Activated T-cell treated with anti-CD3 and anti-CD28 coated beads, Interleukin-2, amount 50 U/mL, for 1 hour (primary cell): Measurements from ENCODE around the gene EPB41L4B.
"Not testable (repeated sequence)": the region's sequence is repeated elsewhere in the genome, so short reads cannot be mapped to it uniquely, and the experiment has no call there.

ENCODE experiments used
- DNase-seq: peaks from one replicate; pipeline ENCODE4 v3.0.0-alpha.2; 2020

Gene EPB41L4B

GRCh38 chr9:109295221-109296130 is 25.4 kb downstream of the EPB41L4B start:
- DNase-seq, result no peak

DNA sequence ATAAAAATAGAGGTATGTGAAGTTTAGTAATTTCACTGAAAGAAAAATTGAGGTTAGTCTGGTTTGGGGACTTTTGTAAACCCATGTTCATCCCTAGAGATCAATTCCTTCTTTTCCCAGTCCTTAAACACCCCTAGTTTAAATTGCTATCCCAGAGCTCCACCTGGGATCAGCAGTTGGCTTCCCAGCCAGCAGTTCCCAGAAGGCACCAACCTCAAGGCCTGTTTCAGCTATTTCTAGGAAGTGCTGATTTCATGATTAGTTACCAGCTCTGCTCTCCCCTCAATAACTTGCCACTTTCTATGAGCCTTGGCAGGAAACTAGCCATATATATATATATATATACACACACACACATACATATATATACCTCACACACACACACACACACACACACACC is 30.5 kb downstream of the EPB41L4B start:
- no peak for DNase-seq

- DNase-seq, result no peak
Measured at GRCh38 chr9:109289931-109290330, 30.9 kb downstream of the EPB41L4B start.

- no peak for DNase-seq
Measured at GRCh38 chr9:109289186-109289585, 31.7 kb downstream of the EPB41L4B start.

GRCh38 chr9:109286981-109287380 is 33.9 kb downstream of the EPB41L4B start:
- no peak for DNase-seq

- no peak for DNase-seq
Measured at GRCh38 chr9:109286571-109286977, 34.3 kb downstream of the EPB41L4B start.

DNA sequence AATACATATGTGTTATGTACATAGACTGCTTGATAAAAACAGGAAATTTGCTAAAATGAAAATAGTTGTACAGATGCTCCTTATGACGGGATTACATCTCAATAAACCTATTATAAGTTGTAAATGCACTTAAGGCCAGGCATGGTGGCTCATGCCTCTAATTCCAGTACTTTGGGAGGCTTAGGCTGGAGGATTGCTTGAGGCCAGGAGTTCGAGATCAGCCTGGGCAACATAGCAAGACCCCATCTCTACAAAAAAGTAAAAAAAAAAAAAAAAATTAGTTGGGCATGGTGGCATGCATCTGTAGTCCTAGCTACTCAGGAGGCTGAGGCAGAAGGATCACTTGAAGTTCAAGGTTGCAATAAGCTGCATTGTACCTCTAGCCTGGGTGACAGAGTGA is 37.2 kb downstream of the EPB41L4B start:
- not testable (repeated sequence) for DNase-seq

DNA sequence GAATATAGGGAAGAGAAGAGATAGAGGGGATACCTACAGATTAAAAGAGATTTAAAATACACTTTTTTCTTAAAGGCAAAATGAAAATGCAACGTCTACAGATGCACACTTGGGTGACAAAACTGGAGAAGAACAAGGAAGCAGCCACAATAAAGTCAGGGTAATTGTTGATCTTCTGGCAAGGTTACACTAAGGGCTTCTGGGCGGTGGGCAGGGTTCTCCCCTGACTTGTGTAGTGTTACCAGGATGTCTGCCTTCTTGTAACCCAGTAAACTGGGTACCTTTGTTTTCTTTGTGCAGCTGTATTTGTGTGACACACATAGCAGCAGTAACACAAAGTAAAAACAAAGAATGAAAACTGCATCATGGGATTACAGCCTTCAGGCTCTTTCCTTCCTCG is 37.8 kb downstream of the EPB41L4B start:
- DNase-seq, result no peak

DNA sequence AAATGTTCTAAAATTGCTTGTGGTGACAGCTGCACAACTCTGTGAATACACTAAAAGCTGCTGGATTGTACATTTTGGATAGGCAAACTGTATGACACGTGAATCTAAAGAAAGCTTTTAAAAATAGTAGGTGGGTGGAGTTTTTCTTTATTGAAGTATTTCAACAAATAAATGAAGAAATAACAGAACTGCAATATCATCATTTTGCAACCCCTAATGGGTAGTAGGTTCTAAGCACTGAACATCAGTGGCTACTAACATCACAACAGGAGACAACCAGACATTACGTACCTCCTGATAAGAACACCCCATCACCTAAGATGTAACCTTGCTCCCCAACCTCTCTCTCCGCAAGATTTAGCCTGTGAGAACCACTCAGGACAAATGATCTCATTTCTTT is 38.6 kb downstream of the EPB41L4B start:
- DNase-seq, result no peak

DNA sequence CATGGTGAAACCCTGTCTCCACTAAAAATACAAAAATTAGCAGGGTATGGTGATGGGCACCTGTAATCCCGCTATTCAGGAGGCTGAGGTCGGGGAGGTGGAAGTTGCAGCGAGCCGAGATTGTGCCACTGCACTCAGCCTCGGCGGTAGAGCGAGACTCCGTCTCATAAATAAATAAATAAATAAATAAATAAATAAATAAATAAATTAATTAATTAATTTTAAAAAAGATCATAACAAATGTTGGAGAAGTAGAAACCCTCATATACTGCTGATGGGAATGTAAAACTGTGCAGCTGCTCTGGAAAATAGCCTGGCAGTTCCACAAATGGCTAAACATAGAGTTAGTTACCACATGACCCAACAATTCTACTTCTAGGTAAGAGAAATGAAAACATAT is 39.3 kb downstream of the EPB41L4B start:
- DNase-seq, result no peak

DNA sequence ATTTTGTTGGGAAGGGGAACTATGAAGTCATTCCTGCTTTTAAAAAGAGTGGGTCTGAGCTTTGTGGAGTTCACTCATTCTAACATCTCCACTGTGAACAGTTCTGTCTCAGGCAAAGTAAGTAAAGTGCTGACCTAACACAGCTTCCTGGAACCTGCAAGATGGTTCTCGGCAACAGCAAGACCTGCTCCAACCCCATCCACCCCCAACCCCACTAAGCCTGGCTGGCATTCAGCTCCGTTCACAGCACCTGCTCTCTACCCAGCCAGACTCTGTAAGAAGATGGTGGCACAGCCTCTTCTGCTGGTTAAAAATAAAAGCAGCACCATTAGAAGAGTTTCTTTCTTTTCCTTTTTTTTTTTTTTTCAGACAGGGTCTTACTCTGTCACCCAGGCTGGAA is 42.0 kb downstream of the EPB41L4B start:
- no peak for DNase-seq

- no peak for DNase-seq
Measured at GRCh38 chr9:109278216-109278615, 42.6 kb downstream of the EPB41L4B start.

- no peak for DNase-seq
Measured at GRCh38 chr9:109277451-109277850, 43.4 kb downstream of the EPB41L4B start.

GRCh38 chr9:109276469-109277440 is 44.1 kb downstream of the EPB41L4B start:
- DNase-seq, result no peak

GRCh38 chr9:109274884-109275730 is 45.8 kb downstream of the EPB41L4B start:
- DNase-seq, result no peak

- DNase-seq, result no peak
Measured at GRCh38 chr9:109273869-109274268, 47.0 kb downstream of the EPB41L4B start.

DNA sequence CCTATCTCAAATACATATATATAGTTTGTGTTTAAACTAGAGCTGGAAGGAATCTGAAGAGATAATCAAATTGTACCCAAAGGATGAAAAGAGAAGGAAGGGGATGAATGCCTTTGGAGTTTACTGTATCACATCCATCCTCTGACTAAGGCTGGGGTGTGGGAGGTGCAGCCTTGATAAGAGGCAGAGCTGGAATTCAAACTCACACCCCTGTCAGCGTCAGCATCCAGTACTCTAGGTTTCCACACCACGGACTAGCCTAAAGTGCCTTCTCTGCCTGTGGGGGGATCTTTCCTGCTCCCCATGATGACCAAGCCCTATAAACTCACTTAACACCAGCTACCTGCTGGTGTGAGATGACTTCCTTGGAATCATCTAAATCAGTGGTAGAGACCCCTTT is 48.1 kb downstream of the EPB41L4B start:
- DNase-seq, result no peak

- no peak for DNase-seq
Measured at GRCh38 chr9:109272045-109272444, 48.8 kb downstream of the EPB41L4B start.

GRCh38 chr9:109270971-109271925 is 49.6 kb downstream of the EPB41L4B start:
- DNase-seq, result no peak

GRCh38 chr9:109270441-109270840 is 50.4 kb downstream of the EPB41L4B start:
- no peak for DNase-seq

DNA sequence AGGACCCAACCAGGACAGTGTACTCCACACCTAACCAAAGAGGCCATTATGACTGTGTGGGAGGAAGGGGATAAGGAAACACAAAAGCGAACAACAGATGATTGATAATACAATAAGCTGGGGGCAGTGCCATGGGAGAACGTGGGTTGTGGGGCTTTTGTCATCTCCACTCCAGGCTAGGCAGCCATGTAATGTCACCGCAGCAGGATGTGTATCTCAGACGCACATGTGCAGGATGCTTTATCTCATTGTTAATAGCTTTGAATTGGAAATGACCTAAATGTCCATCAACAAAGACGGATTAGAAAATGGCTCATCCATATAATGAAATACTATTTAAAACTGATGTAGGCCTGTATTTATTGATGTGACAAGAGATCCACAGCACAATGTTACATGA is 51.0 kb downstream of the EPB41L4B start:
- DNase-seq, result no peak
